Measurements from ENCODE around the gene CPA1. TPM values are rescaled to one million over a fixed set of nuclear protein-coding genes. Genes with fewer than 3 reads are reported as not detected.
"Not testable (repeated sequence)": the region's sequence is repeated elsewhere in the genome, so short reads cannot be mapped to it uniquely, and the experiment has no call there.

CPA1 gene
- total RNA-seq, 1 experiment from 2014 or later, result not detected

GRCh38 chr7:130374507-130374906, 5.8 kb upstream of the CPA1 start:
- no peak overlapping the region for H2BK20ac ChIP-seq (ENCODE audit: low read depth, low read length, poor library complexity, severe bottlenecking)
- H2AK5ac ChIP-seq (ENCODE audit: insufficient read length, low read length), result no peak overlapping the region
- H3K4me1 ChIP-seq (ENCODE audit: insufficient read depth, low read length), result no peaks in the 10 kb centered on the region
- Mint-ChIP-seq H3K27ac (no peak overlapping the region), H3K4me3 (no peak overlapping the region), H3K27me3 (ENCODE audit: low read depth) (peaks cover 3% of the 10 kb centered on the region; the same call in 1 of the 2 replicates), H3K9me3 (peaks cover 22 to 29% of the 10 kb centered on the region in 2 experiments), H3K36me3 (ENCODE audit: insufficient read depth in 1 of 3, low read depth in 3 of 3) (peaks cover 14 to 23% (median 21%) of the 10 kb centered on the region in 3 experiments), H3K4me1 (peaks cover 9 to 19% of the 10 kb centered on the region in 2 experiments)
- H3K27me3 ChIP-seq (ENCODE audit: insufficient read depth, low read length), result no peaks in the 10 kb centered on the region
- H3K23ac ChIP-seq (ENCODE audit: insufficient read length, low read depth, low read length), result no peak overlapping the region
- no peak overlapping the region for H4K91ac ChIP-seq (ENCODE audit: insufficient read length, low read depth, low read length)
- no peak overlapping the region for H2AFZ ChIP-seq (ENCODE audit: low read length)
- H4K8ac ChIP-seq (replicated peaks; ENCODE audit: insufficient read length, low read depth, low read length), result no peak overlapping the region
- no peak overlapping the region for H3K14ac ChIP-seq (ENCODE audit: insufficient read depth, low read length)
- no peak overlapping the region for H3K27ac ChIP-seq (ENCODE audit: insufficient read length, low read depth, low read length)
- no peaks in the 10 kb centered on the region for H3K79me1 ChIP-seq (ENCODE audit: insufficient read depth, low read depth, low read length, poor library complexity, severe bottlenecking)
- H2BK15ac ChIP-seq (ENCODE audit: low read depth, low read length), result no peak overlapping the region
- H4K20me1 ChIP-seq (ENCODE audit: control insufficient read depth, insufficient read depth, insufficient read length), result no peaks in the 10 kb centered on the region
- no peak overlapping the region for H3K9ac ChIP-seq (ENCODE audit: extremely low read depth, insufficient read length, low read length)
- no peak overlapping the region for H2BK120ac ChIP-seq (ENCODE audit: low read depth, low read length, poor library complexity, severe bottlenecking)
- H3K4me2 ChIP-seq (ENCODE audit: insufficient read depth, insufficient read length, low read length), result no peak overlapping the region
- no peak for DNase-seq
- WGBS (ENCODE audit: extremely low coverage, insufficient read length, low lambda C conversion rate), result no CpG with 5 or more reads among the region's 6 CpGs
- H3K9me3 ChIP-seq (ENCODE audit: control insufficient read depth, low read depth, low read length), result no peaks in the 10 kb centered on the region
- no peaks in the 10 kb centered on the region for H3K79me2 ChIP-seq (ENCODE audit: insufficient read depth, low read length)
- no peak overlapping the region for H2BK5ac ChIP-seq (ENCODE audit: insufficient read length, low read length)
- no peak for TF ChIP-seq CTCF (conservative IDR thresholded peaks at IDR 0.05)
- H3K4ac ChIP-seq (ENCODE audit: low read depth, low read length), result no peak overlapping the region
- H2BK12ac ChIP-seq (ENCODE audit: insufficient read length, low read depth, low read length), result no peak overlapping the region
- H3T11ph ChIP-seq (ENCODE audit: low read length), result no peak overlapping the region
- H3K23me2 ChIP-seq (ENCODE audit: insufficient read length, low read depth, low read length, poor library complexity, severe bottlenecking), result no peaks in the 10 kb centered on the region
- H3K18ac ChIP-seq (ENCODE audit: insufficient read length, low read depth, low read length), result no peak overlapping the region
- no peak overlapping the region for H4K5ac ChIP-seq (ENCODE audit: insufficient read length, low read depth, low read length)
- H3K56ac ChIP-seq (ENCODE audit: insufficient read length, low read depth, low read length), result no peak overlapping the region

- H3K14ac ChIP-seq (ENCODE audit: insufficient read depth, low read length); H2BK15ac ChIP-seq (ENCODE audit: low read depth, low read length); H3K27me3 ChIP-seq (ENCODE audit: insufficient read depth, low read length); H3K27ac Mint-ChIP-seq; H3K9ac ChIP-seq (ENCODE audit: extremely low read depth, insufficient read length, low read length); H2BK120ac ChIP-seq (ENCODE audit: low read depth, low read length, poor library complexity, severe bottlenecking); H3K4ac ChIP-seq (ENCODE audit: low read depth, low read length); H3K56ac ChIP-seq (ENCODE audit: insufficient read length, low read depth, low read length); H2BK12ac ChIP-seq (ENCODE audit: insufficient read length, low read depth, low read length); H4K91ac ChIP-seq (ENCODE audit: insufficient read length, low read depth, low read length); H2AK5ac ChIP-seq (ENCODE audit: insufficient read length, low read length); H4K20me1 ChIP-seq (ENCODE audit: control insufficient read depth, insufficient read depth, insufficient read length); H4K8ac ChIP-seq (replicated peaks; ENCODE audit: insufficient read length, low read depth, low read length); H3K79me1 ChIP-seq (ENCODE audit: insufficient read depth, low read depth, low read length, poor library complexity, severe bottlenecking); H4K5ac ChIP-seq (ENCODE audit: insufficient read length, low read depth, low read length); H3K27me3 Mint-ChIP-seq (ENCODE audit: low read depth); H3T11ph ChIP-seq (ENCODE audit: low read length); H3K23ac ChIP-seq (ENCODE audit: insufficient read length, low read depth, low read length); H3K18ac ChIP-seq (ENCODE audit: insufficient read length, low read depth, low read length); DNase-seq; H3K9me3 ChIP-seq (ENCODE audit: control insufficient read depth, low read depth, low read length); H3K79me2 ChIP-seq (ENCODE audit: insufficient read depth, low read length); H2AFZ ChIP-seq (ENCODE audit: low read length); H3K4me1 ChIP-seq (ENCODE audit: insufficient read depth, low read length); H3K23me2 ChIP-seq (ENCODE audit: insufficient read length, low read depth, low read length, poor library complexity, severe bottlenecking); H2BK20ac ChIP-seq (ENCODE audit: low read depth, low read length, poor library complexity, severe bottlenecking); H3K27ac ChIP-seq (ENCODE audit: insufficient read length, low read depth, low read length); H3K4me2 ChIP-seq (ENCODE audit: insufficient read depth, insufficient read length, low read length); H2BK5ac ChIP-seq (ENCODE audit: insufficient read length, low read length); H3K4me3 Mint-ChIP-seq: not testable (repeated sequence)
- peaks cover 14 to 23% (median 21%) of the 10 kb centered on the region in 3 experiments for H3K36me3 Mint-ChIP-seq (ENCODE audit: insufficient read depth in 1 of 3, low read depth in 3 of 3)
- peaks cover 22 to 29% of the 10 kb centered on the region in 2 experiments for H3K9me3 Mint-ChIP-seq
- WGBS (ENCODE audit: extremely low coverage, insufficient read length, low lambda C conversion rate), result no CpG with 5 or more reads among the region's 1 CpG
- peaks cover 13 to 29% of the 10 kb centered on the region in 2 experiments for H3K4me1 Mint-ChIP-seq
Observed at GRCh38 chr7:130376461-130376860, 3.8 kb upstream of the CPA1 start.
